ENCODE measurements around the gene TDRD5. TPM values are rescaled to one million over a fixed set of nuclear protein-coding genes. Genes with fewer than 3 reads are reported as not detected.

The TDRD5 gene
- total RNA-seq, 1 experiment from 2014 or later, result 0.66 TPM

- TF ChIP-seq GABPB1 (CRISPR knock-in tag; IDR thresholded peaks at IDR 0.05) (peak; percentile 54), KAT7 (CRISPR knock-in tag; IDR thresholded peaks at IDR 0.05; ENCODE audit: borderline replicate concordance) (no peak)
- TF ChIP-seq, protein P1, sequence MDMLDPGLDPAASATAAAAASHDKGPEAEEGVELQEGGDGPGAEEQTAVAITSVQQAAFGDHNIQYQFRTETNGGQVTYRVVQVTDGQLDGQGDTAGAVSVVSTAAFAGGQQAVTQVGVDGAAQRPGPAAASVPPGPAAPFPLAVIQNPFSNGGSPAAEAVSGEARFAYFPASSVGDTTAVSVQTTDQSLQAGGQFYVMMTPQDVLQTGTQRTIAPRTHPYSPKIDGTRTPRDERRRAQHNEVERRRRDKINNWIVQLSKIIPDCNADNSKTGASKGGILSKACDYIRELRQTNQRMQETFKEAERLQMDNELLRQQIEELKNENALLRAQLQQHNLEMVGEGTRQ (CRISPR knock-in tag; IDR thresholded peaks at IDR 0.05), result no peak
- TF ChIP-seq, protein P2, sequence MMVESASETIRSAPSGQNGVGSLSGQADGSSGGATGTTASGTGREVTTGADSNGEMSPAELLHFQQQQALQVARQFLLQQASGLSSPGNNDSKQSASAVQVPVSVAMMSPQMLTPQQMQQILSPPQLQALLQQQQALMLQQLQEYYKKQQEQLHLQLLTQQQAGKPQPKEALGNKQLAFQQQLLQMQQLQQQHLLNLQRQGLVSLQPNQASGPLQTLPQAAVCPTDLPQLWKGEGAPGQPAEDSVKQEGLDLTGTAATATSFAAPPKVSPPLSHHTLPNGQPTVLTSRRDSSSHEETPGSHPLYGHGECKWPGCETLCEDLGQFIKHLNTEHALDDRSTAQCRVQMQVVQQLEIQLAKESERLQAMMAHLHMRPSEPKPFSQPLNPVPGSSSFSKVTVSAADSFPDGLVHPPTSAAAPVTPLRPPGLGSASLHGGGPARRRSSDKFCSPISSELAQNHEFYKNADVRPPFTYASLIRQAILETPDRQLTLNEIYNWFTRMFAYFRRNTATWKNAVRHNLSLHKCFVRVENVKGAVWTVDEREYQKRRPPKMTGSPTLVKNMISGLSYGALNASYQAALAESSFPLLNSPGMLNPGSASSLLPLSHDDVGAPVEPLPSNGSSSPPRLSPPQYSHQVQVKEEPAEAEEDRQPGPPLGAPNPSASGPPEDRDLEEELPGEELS (CRISPR knock-in tag; IDR thresholded peaks at IDR 0.05), result no peak
- peaks cover 6% of the 10 kb centered on the region for H3K4me1 Mint-ChIP-seq
- no peak overlapping the region for H3K27ac Mint-ChIP-seq
- H3K4me3 Mint-ChIP-seq, result no peak overlapping the region
- ChIA-PET POLR2A (interaction anchor here (0.6 kb wide), 1 partner anchor 40 kb away, joined by 4 read pairs; no protein-coding TSS in a partner anchor), CTCF (interaction anchor here (0.5 kb wide), 1 partner anchor 23 kb away, joined by 3 read pairs; no protein-coding TSS in a partner anchor)
- no peaks in the 10 kb centered on the region for H3K9me3 Mint-ChIP-seq
- no peak for ATAC-seq
- no peaks in the 10 kb centered on the region; the same call in 1 of the 2 replicates for H3K27me3 Mint-ChIP-seq (ENCODE audit: low read depth)
- no peaks in the 10 kb centered on the region for H3K36me3 Mint-ChIP-seq
- no peak for DNase-seq (ENCODE audit: low spot score)
These were observed 40.6 kb upstream of the TDRD5 start for GRCh38 chr1:179550746-179551682.

DNA sequence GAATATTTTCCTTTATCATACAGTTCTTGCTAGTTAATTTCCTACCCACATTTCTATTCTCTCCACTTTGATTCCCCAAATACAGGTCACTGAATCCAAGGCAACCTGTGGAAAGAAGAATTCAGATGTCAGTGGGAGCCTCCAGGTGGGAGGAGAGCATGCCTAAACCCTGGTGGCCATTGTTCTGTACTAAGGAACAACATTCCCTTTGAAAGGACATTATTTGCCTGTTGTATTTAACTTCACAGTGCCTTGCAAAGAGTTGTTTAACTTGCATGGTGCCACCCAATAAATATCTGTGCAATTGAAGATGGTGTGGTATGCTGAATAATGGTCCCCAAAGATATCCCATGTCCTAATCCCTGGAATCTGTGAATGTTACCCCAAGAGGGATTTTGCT is 37.2 kb upstream of the TDRD5 start:
- CTCF ChIA-PET, result no interaction called here
- H3K27me3 Mint-ChIP-seq (ENCODE audit: low read depth), result no peaks in the 10 kb centered on the region; the same call in 1 of the 2 replicates
- no peaks in the 10 kb centered on the region for H3K36me3 Mint-ChIP-seq
- H3K9me3 Mint-ChIP-seq, result no peaks in the 10 kb centered on the region
- H3K4me3 Mint-ChIP-seq, result no peak overlapping the region
- no peak for DNase-seq (ENCODE audit: low spot score)
- H3K4me1 Mint-ChIP-seq, result peaks cover 5% of the 10 kb centered on the region
- POLR2A ChIA-PET, result no interaction called here
- TF ChIP-seq MLX (CRISPR knock-in tag; IDR thresholded peaks at IDR 0.05), result no peak
- peak; percentile 66 for ATAC-seq
- no peak overlapping the region for H3K27ac Mint-ChIP-seq

GRCh38 chr1:179558078-179558477 is 33.6 kb upstream of the TDRD5 start:
- TF ChIP-seq, protein P3, sequence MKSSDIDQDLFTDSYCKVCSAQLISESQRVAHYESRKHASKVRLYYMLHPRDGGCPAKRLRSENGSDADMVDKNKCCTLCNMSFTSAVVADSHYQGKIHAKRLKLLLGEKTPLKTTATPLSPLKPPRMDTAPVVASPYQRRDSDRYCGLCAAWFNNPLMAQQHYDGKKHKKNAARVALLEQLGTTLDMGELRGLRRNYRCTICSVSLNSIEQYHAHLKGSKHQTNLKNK (CRISPR knock-in tag; IDR thresholded peaks at IDR 0.05), result no peak
- TF ChIP-seq GABPB1 (CRISPR knock-in tag; IDR thresholded peaks at IDR 0.05) (no peak), NFYB (CRISPR knock-in tag; conservative IDR thresholded peaks at IDR 0.05; ENCODE audit: low read depth) (no peak), ESRRA (CRISPR knock-in tag; IDR thresholded peaks at IDR 0.05; ENCODE audit: borderline replicate concordance) (no peak), ZSCAN18 (CRISPR knock-in tag; IDR thresholded peaks at IDR 0.05) (no peak), KAT7 (CRISPR knock-in tag; IDR thresholded peaks at IDR 0.05; ENCODE audit: borderline replicate concordance) (no peak), SMAD4 (CRISPR knock-in tag; IDR thresholded peaks at IDR 0.05) (no peak), ARID4B (CRISPR knock-in tag; IDR thresholded peaks at IDR 0.05; ENCODE audit: borderline replicate concordance) (no peak), GTF2I (CRISPR knock-in tag; conservative IDR thresholded peaks at IDR 0.05) (no peak), ZNF671 (CRISPR knock-in tag; IDR thresholded peaks at IDR 0.05) (no peak), JAZF1 (CRISPR knock-in tag; IDR thresholded peaks at IDR 0.05) (no peak)
- TF ChIP-seq, protein P1 (CRISPR knock-in tag; IDR thresholded peaks at IDR 0.05), result no peak
- ATAC-seq, result no peak

More at GRCh38 chr1:179558078-179558477, 33.6 kb upstream of the TDRD5 start:
- no peak overlapping the region for H3K27ac Mint-ChIP-seq
- no peaks in the 10 kb centered on the region for H3K9me3 Mint-ChIP-seq
- H3K4me3 Mint-ChIP-seq, result no peak overlapping the region
- no peaks in the 10 kb centered on the region for H3K27me3 Mint-ChIP-seq (ENCODE audit: low read depth)
- peaks cover 4% of the 10 kb centered on the region for H3K4me1 Mint-ChIP-seq
- ChIA-PET POLR2A (no interaction called here), CTCF (no interaction called here)
- no peak for DNase-seq (ENCODE audit: low spot score)
- H3K36me3 Mint-ChIP-seq, result no peaks in the 10 kb centered on the region

Measured in WTC11 (cell line).